GM12872 (cell line): ENCODE results near the gene SRC.

Experiments used
- CTCF ChIP-seq: IDR thresholded peaks from 3 replicates; pipeline ENCODE4 v1.5.1; 2011; ENCODE audit warnings: low read depth, mild to moderate bottlenecking, low read length, moderate library complexity; ENCODE audit not compliant: insufficient read depth

The SRC gene

GRCh38 chr20:37380864-37381579, 35.1 kb downstream of the SRC start:
- TF ChIP-seq CTCF, result no peak

- 0 out of 3 replicates have a peak, but pooled peaks have one; percentile 6 for TF ChIP-seq CTCF
These were observed 35.9 kb downstream of the SRC start for GRCh38 chr20:37381621-37382471.

GRCh38 chr20:37382482-37383120, 36.7 kb downstream of the SRC start:
- no peak for TF ChIP-seq CTCF

GRCh38 chr20:37383229-37383989, 37.5 kb downstream of the SRC start:
- TF ChIP-seq CTCF, result no peak

GRCh38 chr20:37384683-37385174, 38.8 kb downstream of the SRC start:
- peak; percentile 94 for TF ChIP-seq CTCF

- no peak for TF ChIP-seq CTCF
These were observed 39.2 kb downstream of the SRC start for GRCh38 chr20:37385176-37385575.
